ENCODE measurements around the gene RTN4RL1.

Gene RTN4RL1

DNA sequence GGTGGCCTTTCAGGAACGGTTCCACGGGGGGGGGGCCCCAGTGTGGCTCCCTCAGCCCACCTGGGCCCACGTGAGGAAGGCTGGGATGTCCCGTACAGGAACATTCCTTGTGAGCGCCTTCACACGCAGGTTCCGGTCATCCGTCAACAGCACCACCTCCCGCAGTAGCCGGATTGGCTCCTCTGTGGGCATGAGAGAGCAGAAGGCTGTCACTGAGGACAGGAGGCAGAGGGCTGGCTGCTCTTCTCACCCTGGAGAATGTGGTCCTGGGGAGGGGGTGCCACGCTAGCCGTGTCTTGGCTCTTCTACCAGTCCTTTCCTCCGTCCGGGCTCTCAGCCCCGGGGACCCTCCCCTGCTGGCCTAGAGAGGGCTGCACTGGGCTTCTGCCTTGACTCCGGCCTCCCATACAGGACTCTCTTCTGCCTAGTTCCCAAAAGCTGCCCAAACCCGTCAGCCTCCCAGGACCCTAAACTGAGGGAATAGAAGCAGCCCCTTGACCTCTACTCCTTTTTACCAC, 36.4 kb upstream of the RTN4RL1 start:
- H3K4me3 ChIP-seq (ENCODE audit: low read depth, low read length) = no peak overlapping the region
- TF ChIP-seq, protein P1, sequence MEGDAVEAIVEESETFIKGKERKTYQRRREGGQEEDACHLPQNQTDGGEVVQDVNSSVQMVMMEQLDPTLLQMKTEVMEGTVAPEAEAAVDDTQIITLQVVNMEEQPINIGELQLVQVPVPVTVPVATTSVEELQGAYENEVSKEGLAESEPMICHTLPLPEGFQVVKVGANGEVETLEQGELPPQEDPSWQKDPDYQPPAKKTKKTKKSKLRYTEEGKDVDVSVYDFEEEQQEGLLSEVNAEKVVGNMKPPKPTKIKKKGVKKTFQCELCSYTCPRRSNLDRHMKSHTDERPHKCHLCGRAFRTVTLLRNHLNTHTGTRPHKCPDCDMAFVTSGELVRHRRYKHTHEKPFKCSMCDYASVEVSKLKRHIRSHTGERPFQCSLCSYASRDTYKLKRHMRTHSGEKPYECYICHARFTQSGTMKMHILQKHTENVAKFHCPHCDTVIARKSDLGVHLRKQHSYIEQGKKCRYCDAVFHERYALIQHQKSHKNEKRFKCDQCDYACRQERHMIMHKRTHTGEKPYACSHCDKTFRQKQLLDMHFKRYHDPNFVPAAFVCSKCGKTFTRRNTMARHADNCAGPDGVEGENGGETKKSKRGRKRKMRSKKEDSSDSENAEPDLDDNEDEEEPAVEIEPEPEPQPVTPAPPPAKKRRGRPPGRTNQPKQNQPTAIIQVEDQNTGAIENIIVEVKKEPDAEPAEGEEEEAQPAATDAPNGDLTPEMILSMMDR (IDR thresholded peaks at IDR 0.05; ENCODE audit: low read depth, low read length) = no peak
- TF ChIP-seq POLR2A (IDR thresholded peaks at IDR 0.05; ENCODE audit: extremely low read depth, insufficient read length) (no peak), MYC (IDR thresholded peaks at IDR 0.05; ENCODE audit: low read depth, low read length) (no peak)
- TF ChIP-seq, protein P2, sequence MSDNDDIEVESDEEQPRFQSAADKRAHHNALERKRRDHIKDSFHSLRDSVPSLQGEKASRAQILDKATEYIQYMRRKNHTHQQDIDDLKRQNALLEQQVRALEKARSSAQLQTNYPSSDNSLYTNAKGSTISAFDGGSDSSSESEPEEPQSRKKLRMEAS (IDR thresholded peaks at IDR 0.05; ENCODE audit: low read depth, low read length) = no peak
- no peak for DNase-seq (ENCODE audit: low read depth)

DNA sequence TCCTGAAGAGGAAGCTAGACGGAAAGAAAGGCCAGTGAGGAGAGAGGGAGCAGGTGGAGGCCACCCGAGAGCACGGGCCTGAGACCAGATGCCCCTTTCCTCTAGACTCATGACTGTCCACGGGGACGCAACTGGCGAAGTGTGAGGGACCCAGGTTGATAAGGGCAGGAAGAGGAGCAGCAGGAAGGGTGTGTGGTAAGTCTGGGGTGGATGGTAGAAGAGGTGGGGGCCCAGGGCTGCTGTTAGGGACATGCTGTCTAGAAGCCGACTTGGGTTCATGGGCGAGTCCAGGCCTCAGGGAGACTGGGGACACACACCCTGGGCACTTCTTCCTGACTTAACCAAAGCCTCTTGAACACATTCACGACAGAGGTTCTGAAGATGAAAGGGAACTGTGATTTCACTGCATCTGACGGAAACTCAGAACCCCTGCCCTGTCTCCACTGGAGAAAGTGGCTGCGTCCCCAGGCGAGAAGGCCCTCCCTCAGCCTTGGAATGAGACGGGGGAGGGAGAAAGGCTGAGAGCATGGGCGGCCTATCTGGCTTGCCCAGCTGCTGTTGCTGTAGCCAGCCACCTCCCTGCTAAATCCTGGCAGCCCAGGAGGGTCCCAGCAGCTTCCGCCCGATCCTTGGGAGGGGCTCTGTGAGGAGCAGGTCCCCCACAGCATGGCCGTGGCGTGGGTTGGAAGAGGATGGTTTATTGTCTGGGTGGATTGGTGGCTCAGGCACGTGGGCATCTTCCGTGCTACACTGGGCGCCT, 35.7 kb upstream of the RTN4RL1 start:
- TF ChIP-seq, protein P2 (IDR thresholded peaks at IDR 0.05; ENCODE audit: low read depth, low read length) = no peak
- no peak for TF ChIP-seq POLR2A (IDR thresholded peaks at IDR 0.05; ENCODE audit: extremely low read depth, insufficient read length)
- no peak for TF ChIP-seq MYC (IDR thresholded peaks at IDR 0.05; ENCODE audit: low read depth, low read length)
- TF ChIP-seq, protein P1 (IDR thresholded peaks at IDR 0.05; ENCODE audit: low read depth, low read length) = no peak
- no peak overlapping the region for H3K4me3 ChIP-seq (ENCODE audit: low read depth, low read length)
- DNase-seq (ENCODE audit: low read depth) = no peak

DNA sequence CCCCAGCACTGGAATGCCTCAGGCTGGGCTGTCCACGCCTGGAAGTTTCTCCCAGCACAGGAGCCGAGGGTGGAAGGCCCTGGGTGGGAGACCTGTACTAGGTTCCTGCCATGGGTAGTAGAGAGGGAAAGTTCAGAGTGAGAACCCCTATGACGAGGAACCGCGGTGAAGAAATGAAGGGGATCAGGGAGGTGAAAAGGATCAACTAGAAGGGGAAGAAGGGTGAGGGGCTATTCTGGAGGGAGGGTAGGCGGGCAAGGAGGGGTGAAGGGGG, 35.2 kb upstream of the RTN4RL1 start:
- no peak overlapping the region for H3K4me3 ChIP-seq (ENCODE audit: low read depth, low read length)
- DNase-seq (ENCODE audit: low read depth) = no peak
- TF ChIP-seq, protein P2 (IDR thresholded peaks at IDR 0.05; ENCODE audit: low read depth, low read length) = no peak
- no peak for TF ChIP-seq MYC (IDR thresholded peaks at IDR 0.05; ENCODE audit: low read depth, low read length)
- TF ChIP-seq, protein P1 (IDR thresholded peaks at IDR 0.05; ENCODE audit: low read depth, low read length) = no peak
- no peak for TF ChIP-seq POLR2A (IDR thresholded peaks at IDR 0.05; ENCODE audit: extremely low read depth, insufficient read length)

DNA sequence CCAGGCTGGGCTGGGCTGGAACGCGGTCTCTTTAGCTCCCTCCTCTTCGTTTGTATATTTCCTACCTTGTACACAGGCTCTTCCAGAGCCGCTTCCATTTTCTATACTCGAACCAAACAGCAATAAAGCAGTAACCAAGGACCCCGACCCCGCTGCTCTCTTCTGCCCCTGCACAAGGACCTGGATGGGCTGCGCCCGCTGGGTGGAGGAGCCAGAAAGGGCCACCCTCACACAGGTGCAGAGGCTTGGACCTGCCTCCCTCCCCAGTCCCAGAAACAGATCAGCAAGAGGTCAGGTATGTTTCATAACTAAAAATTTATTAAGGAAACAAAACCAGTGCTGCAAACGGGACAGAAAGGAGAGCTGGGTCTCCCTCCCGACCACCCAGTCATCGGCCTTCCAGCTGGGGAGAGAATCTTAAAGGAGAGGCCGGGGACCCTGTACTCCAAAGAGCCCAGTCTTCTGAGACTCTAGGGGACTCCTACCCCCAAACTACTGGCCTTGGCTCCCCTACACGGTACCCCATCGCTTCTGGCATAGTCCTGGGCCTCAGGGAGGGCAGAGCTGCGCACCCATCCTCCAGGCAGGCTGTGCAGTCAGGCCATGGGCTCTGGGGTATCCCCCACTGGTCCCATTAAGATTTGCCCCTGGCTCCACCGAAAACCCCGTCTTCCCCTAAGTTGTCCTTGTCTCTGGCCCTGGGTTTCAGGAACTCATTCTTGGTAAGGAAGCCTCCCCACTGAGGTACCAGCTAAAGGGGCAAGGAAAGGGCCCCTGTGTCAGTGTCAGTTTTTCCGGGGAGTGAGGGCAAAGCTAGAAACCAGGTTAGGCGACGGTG, 34.6 kb upstream of the RTN4RL1 start:
- DNase-seq (ENCODE audit: low read depth) = no peak
- TF ChIP-seq POLR2A (IDR thresholded peaks at IDR 0.05; ENCODE audit: extremely low read depth, insufficient read length) (no peak), MYC (IDR thresholded peaks at IDR 0.05; ENCODE audit: low read depth, low read length) (no peak)
- TF ChIP-seq, protein P2 (IDR thresholded peaks at IDR 0.05; ENCODE audit: low read depth, low read length) = no peak
- TF ChIP-seq, protein P1 (IDR thresholded peaks at IDR 0.05; ENCODE audit: low read depth, low read length) = no peak
- H3K4me3 ChIP-seq (ENCODE audit: low read depth, low read length) = no peak overlapping the region

DNA sequence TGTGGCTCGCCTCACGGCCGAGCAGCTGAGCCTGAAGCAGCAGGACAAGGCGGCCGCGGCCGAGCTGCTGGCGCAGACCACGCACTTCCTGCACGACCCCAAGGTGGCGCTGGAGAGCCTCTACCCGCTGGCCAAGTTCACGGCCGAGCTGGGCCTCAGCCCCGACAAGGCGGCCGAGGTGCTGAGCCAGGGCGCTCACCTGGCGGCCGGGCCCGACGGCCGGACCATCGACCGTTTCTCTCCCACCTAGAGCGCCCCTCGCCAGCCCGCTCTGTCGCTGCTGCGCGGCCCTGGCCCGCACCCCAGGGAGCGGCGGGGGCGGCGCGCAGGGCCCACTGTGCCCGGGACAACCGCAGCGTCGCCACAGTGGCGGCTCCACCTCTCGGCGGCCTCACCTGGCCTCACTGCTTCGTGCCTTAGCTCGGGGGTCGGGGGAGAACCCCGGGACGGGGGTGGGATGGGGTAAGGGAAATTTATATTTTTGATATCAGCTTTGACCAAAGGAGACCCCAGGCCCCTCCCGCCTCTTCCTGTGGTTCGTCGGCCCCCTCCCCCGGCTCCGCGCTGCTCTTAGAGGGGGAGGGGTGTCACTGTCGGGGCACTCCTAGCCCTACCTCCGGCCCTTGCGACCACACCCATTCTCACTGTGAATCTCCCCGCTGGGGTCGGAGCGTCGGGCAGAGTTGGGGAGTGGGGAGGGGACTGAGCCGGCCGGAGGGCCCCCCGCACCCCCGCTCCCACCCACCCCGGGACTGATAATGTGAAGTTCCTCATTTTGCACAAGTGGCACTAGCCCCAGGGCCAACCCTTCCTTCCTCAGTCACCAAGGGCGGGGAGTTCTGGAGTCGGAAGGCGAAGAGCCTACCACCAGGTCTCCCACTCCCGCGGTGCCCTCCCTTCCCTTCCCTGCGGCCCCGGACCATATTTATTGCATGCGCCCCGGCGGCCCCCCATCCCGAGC, 33.7 kb upstream of the RTN4RL1 start:
- no peak overlapping the region for H3K4me3 ChIP-seq (ENCODE audit: low read depth, low read length)
- TF ChIP-seq, protein P1 (IDR thresholded peaks at IDR 0.05; ENCODE audit: low read depth, low read length) = peak; percentile 63
- TF ChIP-seq MYC (IDR thresholded peaks at IDR 0.05; ENCODE audit: low read depth, low read length) (no peak; the same call in 1 of the 2 replicates), POLR2A (IDR thresholded peaks at IDR 0.05; ENCODE audit: extremely low read depth, insufficient read length) (no peak)
- TF ChIP-seq, protein P2 (IDR thresholded peaks at IDR 0.05; ENCODE audit: low read depth, low read length) = peak; percentile 49
- DNase-seq (ENCODE audit: low read depth) = peak; percentile 89
